ENCODE data around the gene TMPO. TPM values are rescaled to one million over a fixed set of nuclear protein-coding genes. Genes with fewer than 3 reads are reported as not detected.
"Not testable (repeated sequence)": the region's sequence is repeated elsewhere in the genome, so short reads cannot be mapped to it uniquely, and the experiment has no call there.

Gene TMPO
- total RNA-seq, 1 experiment from 2014 or later: 176 TPM

GRCh38 chr12:98551787-98552186, 36.4 kb downstream of the TMPO start:
- Mint-ChIP-seq H3K36me3 (peaks cover 41% of the 10 kb centered on the region), H3K27me3 (ENCODE audit: low read depth) (no peaks in the 10 kb centered on the region; the same call in 1 of the 2 replicates), H3K27ac (peak overlapping the region; percentile 70; the same call in 1 of the 2 replicates), H3K4me1 (no peaks in the 10 kb centered on the region), H3K4me3 (no peak overlapping the region), H3K9me3 (no peaks in the 10 kb centered on the region)
- ATAC-seq: no peak
- ChIA-PET CTCF (interaction anchor here (0.6 to 1.1 kb wide), 2 partner anchors 15 to 71 kb away, joined by 3 read pairs; no protein-coding TSS in a partner anchor), POLR2A (no interaction called here)
- TF ChIP-seq TEAD1 (CRISPR knock-in tag; IDR thresholded peaks at IDR 0.05): no peak
- no peak for TF ChIP-seq JAZF1 (CRISPR knock-in tag; IDR thresholded peaks at IDR 0.05)
- TF ChIP-seq MLX (CRISPR knock-in tag; IDR thresholded peaks at IDR 0.05): no peak
- no peak for TF ChIP-seq AR (CRISPR knock-in tag; IDR thresholded peaks at IDR 0.05)
- no peak for TF ChIP-seq USF2 (CRISPR knock-in tag; IDR thresholded peaks at IDR 0.05)
- TF ChIP-seq CREB1 (CRISPR knock-in tag; IDR thresholded peaks at IDR 0.05): no peak
- no peak for TF ChIP-seq ATF2 (CRISPR knock-in tag; IDR thresholded peaks at IDR 0.05; ENCODE audit: borderline replicate concordance, low read depth)
- no peak for TF ChIP-seq EMX1 (CRISPR knock-in tag; IDR thresholded peaks at IDR 0.05)
- no peak for TF ChIP-seq AFF4 (CRISPR knock-in tag; IDR thresholded peaks at IDR 0.05; ENCODE audit: borderline replicate concordance)
- TF ChIP-seq ZNF219 (CRISPR knock-in tag; IDR thresholded peaks at IDR 0.05; ENCODE audit: borderline replicate concordance): no peak
- no peak for TF ChIP-seq SMAD3 (CRISPR knock-in tag; IDR thresholded peaks at IDR 0.05; ENCODE audit: borderline replicate concordance)
- no peak for TF ChIP-seq TCF7 (CRISPR knock-in tag; IDR thresholded peaks at IDR 0.05; ENCODE audit: low read depth)
- TF ChIP-seq STAT6 (CRISPR knock-in tag; conservative IDR thresholded peaks at IDR 0.05; ENCODE audit: low read depth): no peak
- no peak for TF ChIP-seq GABPB1 (CRISPR knock-in tag; IDR thresholded peaks at IDR 0.05)
- TF ChIP-seq ZNF423 (CRISPR knock-in tag; IDR thresholded peaks at IDR 0.05): no peak
- no peak for DNase-seq (ENCODE audit: low spot score)

- H3K27ac Mint-ChIP-seq; H3K9me3 Mint-ChIP-seq; H3K36me3 Mint-ChIP-seq; H3K4me1 Mint-ChIP-seq; POLR2A ChIA-PET; ATAC-seq; DNase-seq (ENCODE audit: low spot score); H3K4me3 Mint-ChIP-seq; H3K27me3 Mint-ChIP-seq (ENCODE audit: low read depth): not testable (repeated sequence)
- CTCF ChIA-PET: interaction anchor here (1.6 kb wide), 1 partner anchor 9 kb away, joined by 5 read pairs; no protein-coding TSS in a partner anchor
These were observed 42.7 kb downstream of the TMPO start for GRCh38 chr12:98558097-98558496.

Measured in WTC11 (cell line).